ENCODE measurements around the gene TMEM209.
"Not testable (repeated sequence)": the region's sequence is repeated elsewhere in the genome, so short reads cannot be mapped to it uniquely, and the experiment has no call there.

Gene TMEM209

DNA sequence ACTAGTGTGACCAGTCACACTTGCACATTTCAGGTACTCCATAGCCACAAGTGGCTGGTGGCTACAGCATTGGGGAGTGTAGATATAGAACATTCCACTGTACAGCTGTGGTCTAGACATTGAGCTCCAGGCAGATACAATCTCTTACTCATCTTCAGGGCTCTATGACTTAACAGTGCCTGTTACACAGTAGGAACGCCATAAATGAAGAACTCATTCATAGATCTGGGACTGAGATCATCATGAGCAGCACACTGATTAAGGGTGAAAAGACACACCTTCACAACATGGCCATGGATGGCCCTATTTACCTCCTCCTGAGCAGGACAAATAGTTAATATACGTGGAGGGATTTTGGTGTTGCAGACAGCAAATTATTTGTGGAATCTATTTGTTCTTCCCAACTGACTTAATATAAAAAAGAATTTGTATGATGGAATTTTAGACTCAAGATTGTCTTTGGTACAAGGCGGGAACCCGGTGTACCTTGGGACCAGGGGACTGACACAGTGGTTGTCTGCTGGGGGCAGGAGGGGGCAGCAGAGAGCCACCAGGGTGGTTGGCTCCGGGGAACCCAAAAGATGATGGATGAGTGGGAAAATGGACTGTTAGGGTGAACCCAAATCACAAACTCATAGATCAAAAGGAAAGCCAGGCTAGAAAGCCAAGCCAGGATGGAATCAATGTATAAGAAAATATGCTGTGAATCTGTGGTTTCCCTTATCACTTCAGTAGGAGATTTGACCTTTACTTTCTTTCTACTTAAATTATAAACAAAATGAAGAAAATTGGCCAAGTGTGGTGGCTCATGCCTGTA, 37.2 kb upstream of the TMEM209 start:
- no peaks in the 10 kb centered on the region; the same call in 1 of the 2 replicates for H3K36me3 ChIP-seq (ENCODE audit: insufficient read depth, low read length)
- H2AFZ ChIP-seq (ENCODE audit: low read length) = no peak overlapping the region
- H3K4me3 ChIP-seq (ENCODE audit: low read depth, low read length, poor library complexity, severe bottlenecking) = no peak overlapping the region
- no peak overlapping the region for H3K4me2 ChIP-seq (ENCODE audit: low read length)
- H3K9ac ChIP-seq (ENCODE audit: low read length) = no peak overlapping the region
- TF ChIP-seq, protein P1, sequence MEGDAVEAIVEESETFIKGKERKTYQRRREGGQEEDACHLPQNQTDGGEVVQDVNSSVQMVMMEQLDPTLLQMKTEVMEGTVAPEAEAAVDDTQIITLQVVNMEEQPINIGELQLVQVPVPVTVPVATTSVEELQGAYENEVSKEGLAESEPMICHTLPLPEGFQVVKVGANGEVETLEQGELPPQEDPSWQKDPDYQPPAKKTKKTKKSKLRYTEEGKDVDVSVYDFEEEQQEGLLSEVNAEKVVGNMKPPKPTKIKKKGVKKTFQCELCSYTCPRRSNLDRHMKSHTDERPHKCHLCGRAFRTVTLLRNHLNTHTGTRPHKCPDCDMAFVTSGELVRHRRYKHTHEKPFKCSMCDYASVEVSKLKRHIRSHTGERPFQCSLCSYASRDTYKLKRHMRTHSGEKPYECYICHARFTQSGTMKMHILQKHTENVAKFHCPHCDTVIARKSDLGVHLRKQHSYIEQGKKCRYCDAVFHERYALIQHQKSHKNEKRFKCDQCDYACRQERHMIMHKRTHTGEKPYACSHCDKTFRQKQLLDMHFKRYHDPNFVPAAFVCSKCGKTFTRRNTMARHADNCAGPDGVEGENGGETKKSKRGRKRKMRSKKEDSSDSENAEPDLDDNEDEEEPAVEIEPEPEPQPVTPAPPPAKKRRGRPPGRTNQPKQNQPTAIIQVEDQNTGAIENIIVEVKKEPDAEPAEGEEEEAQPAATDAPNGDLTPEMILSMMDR (IDR thresholded peaks at IDR 0.05; ENCODE audit: low read length) = peak; percentile 100
- TF ChIP-seq EZH2 (IDR thresholded peaks at IDR 0.05; ENCODE audit: borderline replicate concordance, low read length) = no peak
- H3K4me1 ChIP-seq (ENCODE audit: insufficient read depth, low read length, severe bottlenecking) = peaks cover 14% of the 10 kb centered on the region
- no peaks in the 10 kb centered on the region for H3K27me3 ChIP-seq (ENCODE audit: insufficient read depth, low read length)
- no peaks in the 10 kb centered on the region for H3K9me3 ChIP-seq (ENCODE audit: low read length)
- H4K20me1 ChIP-seq (ENCODE audit: insufficient read depth, low read length) = no peaks in the 10 kb centered on the region
- H3K27ac ChIP-seq (ENCODE audit: low read depth, low read length, poor library complexity, severe bottlenecking) = no peak overlapping the region
- H3F3A ChIP-seq (ENCODE audit: insufficient read depth, low read length) = no peaks in the 10 kb centered on the region
- H3K9me2 ChIP-seq (ENCODE audit: low read depth, low read length) = no peaks in the 10 kb centered on the region
- H3K79me2 ChIP-seq (ENCODE audit: insufficient read depth, low read length) = no peaks in the 10 kb centered on the region

DNA sequence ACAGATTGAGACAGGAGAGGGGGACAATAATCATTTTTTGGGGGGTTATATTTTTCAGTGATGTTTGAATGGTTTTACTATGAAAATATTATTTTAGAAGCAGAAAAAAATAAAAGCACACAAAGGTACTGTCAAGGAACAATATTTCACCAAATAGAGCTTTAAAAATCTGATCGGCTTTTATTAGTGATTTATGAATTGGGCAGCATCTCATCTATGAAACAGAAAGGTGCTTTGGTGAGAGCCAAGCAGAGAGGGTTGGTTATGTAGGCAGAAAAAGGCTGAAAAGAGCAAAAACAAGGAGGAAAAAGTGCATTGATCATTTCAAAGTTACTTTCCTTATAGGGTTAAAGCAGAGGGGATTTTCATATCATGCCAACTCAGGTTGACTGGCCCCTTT, 35.0 kb upstream of the TMEM209 start:
- peaks cover 14% of the 10 kb centered on the region for H3K4me1 ChIP-seq (ENCODE audit: insufficient read depth, low read length, severe bottlenecking)
- no peaks in the 10 kb centered on the region for H3K9me2 ChIP-seq (ENCODE audit: low read depth, low read length)
- no peaks in the 10 kb centered on the region for H4K20me1 ChIP-seq (ENCODE audit: insufficient read depth, low read length)
- H3K79me2 ChIP-seq (ENCODE audit: insufficient read depth, low read length) = no peaks in the 10 kb centered on the region
- no peaks in the 10 kb centered on the region for H3K9me3 ChIP-seq (ENCODE audit: low read length)
- H3K27ac ChIP-seq (ENCODE audit: low read depth, low read length, poor library complexity, severe bottlenecking) = no peak overlapping the region
- no peak overlapping the region for H3K4me2 ChIP-seq (ENCODE audit: low read length)
- H3K4me3 ChIP-seq (ENCODE audit: low read depth, low read length, poor library complexity, severe bottlenecking) = no peak overlapping the region
- no peak for TF ChIP-seq EZH2 (IDR thresholded peaks at IDR 0.05; ENCODE audit: borderline replicate concordance, low read length)
- TF ChIP-seq, protein P1 (IDR thresholded peaks at IDR 0.05; ENCODE audit: low read length) = no peak
- no peak overlapping the region for H3K9ac ChIP-seq (ENCODE audit: low read length)
- H2AFZ ChIP-seq (ENCODE audit: low read length) = no peak overlapping the region
- H3F3A ChIP-seq (ENCODE audit: insufficient read depth, low read length) = no peaks in the 10 kb centered on the region
- H3K27me3 ChIP-seq (ENCODE audit: insufficient read depth, low read length) = no peaks in the 10 kb centered on the region
- no peaks in the 10 kb centered on the region; the same call in 1 of the 2 replicates for H3K36me3 ChIP-seq (ENCODE audit: insufficient read depth, low read length)

DNA sequence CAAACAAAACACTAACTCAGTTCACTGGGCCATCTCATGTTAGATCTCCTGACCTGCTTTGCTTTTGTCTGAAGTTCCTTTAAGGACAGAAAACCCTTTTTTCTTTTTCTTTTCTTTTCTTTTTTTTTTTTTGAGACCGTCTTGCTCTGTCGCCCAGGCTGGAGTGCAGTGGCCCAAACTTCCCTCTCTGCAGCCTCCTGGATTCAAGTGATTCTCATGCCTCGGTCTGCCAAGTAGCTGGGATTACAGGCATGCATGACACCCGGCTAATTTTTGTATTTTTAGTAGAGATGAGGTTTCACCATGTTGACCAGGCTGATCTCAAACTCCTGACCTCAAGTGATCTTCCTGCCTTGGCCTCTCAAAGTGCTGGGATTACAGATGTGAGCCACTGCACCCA, 31.2 kb upstream of the TMEM209 start:
- not testable (repeated sequence) for H3K9me3 ChIP-seq (ENCODE audit: low read length); H3K36me3 ChIP-seq (ENCODE audit: insufficient read depth, low read length); H3K79me2 ChIP-seq (ENCODE audit: insufficient read depth, low read length); H3K4me3 ChIP-seq (ENCODE audit: low read depth, low read length, poor library complexity, severe bottlenecking); H3K4me1 ChIP-seq (ENCODE audit: insufficient read depth, low read length, severe bottlenecking); H3K9ac ChIP-seq (ENCODE audit: low read length); H4K20me1 ChIP-seq (ENCODE audit: insufficient read depth, low read length); H3K9me2 ChIP-seq (ENCODE audit: low read depth, low read length); H3F3A ChIP-seq (ENCODE audit: insufficient read depth, low read length); H3K4me2 ChIP-seq (ENCODE audit: low read length); H3K27me3 ChIP-seq (ENCODE audit: insufficient read depth, low read length); H3K27ac ChIP-seq (ENCODE audit: low read depth, low read length, poor library complexity, severe bottlenecking); H2AFZ ChIP-seq (ENCODE audit: low read length)

- no peak for TF ChIP-seq EZH2 (IDR thresholded peaks at IDR 0.05; ENCODE audit: borderline replicate concordance, low read length)
- TF ChIP-seq, protein P1 (IDR thresholded peaks at IDR 0.05; ENCODE audit: low read length) = no peak
- no peaks in the 10 kb centered on the region for H3K9me2 ChIP-seq (ENCODE audit: low read depth, low read length)
- no peaks in the 10 kb centered on the region for H3K9me3 ChIP-seq (ENCODE audit: low read length)
- no peak overlapping the region for H3K9ac ChIP-seq (ENCODE audit: low read length)
- no peak overlapping the region for H3K4me2 ChIP-seq (ENCODE audit: low read length)
- no peak overlapping the region for H3K27ac ChIP-seq (ENCODE audit: low read depth, low read length, poor library complexity, severe bottlenecking)
- H3K4me3 ChIP-seq (ENCODE audit: low read depth, low read length, poor library complexity, severe bottlenecking) = no peak overlapping the region
- H4K20me1 ChIP-seq (ENCODE audit: insufficient read depth, low read length) = no peaks in the 10 kb centered on the region
- H3K36me3 ChIP-seq (ENCODE audit: insufficient read depth, low read length) = no peaks in the 10 kb centered on the region
- no peaks in the 10 kb centered on the region for H3F3A ChIP-seq (ENCODE audit: insufficient read depth, low read length)
- H3K4me1 ChIP-seq (ENCODE audit: insufficient read depth, low read length, severe bottlenecking) = peaks cover 2% of the 10 kb centered on the region
- H3K27me3 ChIP-seq (ENCODE audit: insufficient read depth, low read length) = no peaks in the 10 kb centered on the region
- no peaks in the 10 kb centered on the region for H3K79me2 ChIP-seq (ENCODE audit: insufficient read depth, low read length)
- H2AFZ ChIP-seq (ENCODE audit: low read length) = no peak overlapping the region
Observed at GRCh38 chr7:130234078-130234477, 28.9 kb upstream of the TMEM209 start.
